ENCODE data around the gene MDFIC.

MDFIC gene

GRCh38 chr7:115033917-115034459 is 112.1 kb downstream of the MDFIC start:
- no peaks in the 10 kb centered on the region for H3K27me3 ChIP-seq (ENCODE audit: low read depth)
- peaks cover 6% of the 10 kb centered on the region for H3K4me1 ChIP-seq
- in situ Hi-C loops (cut with MboI; ENCODE audit: low sequenced_read_pairs), result no loop called here
- H3K36me3 ChIP-seq (replicated peaks), result no peaks in the 10 kb centered on the region
- H3K4me3 ChIP-seq, result no peak overlapping the region
- DNase-seq (ENCODE audit: low spot score in 2 of 2), result no peak
- no peaks in the 10 kb centered on the region for H3K9me3 ChIP-seq

- Histone ChIP-seq H3K4me1 (peaks cover 6% of the 10 kb centered on the region), H3K27me3 (ENCODE audit: low read depth) (no peaks in the 10 kb centered on the region), H3K4me3 (no peak overlapping the region), H3K9me3 (no peaks in the 10 kb centered on the region), H3K36me3 (replicated peaks) (no peaks in the 10 kb centered on the region)
- no peak for DNase-seq (ENCODE audit: low spot score in 2 of 2)
- in situ Hi-C loops (cut with MboI; ENCODE audit: low sequenced_read_pairs), result no loop called here
Observed at GRCh38 chr7:115034515-115034914, 112.6 kb downstream of the MDFIC start.

GRCh38 chr7:115037128-115037802 is 115.4 kb downstream of the MDFIC start:
- Histone ChIP-seq H3K9me3 (no peaks in the 10 kb centered on the region), H3K36me3 (replicated peaks) (no peaks in the 10 kb centered on the region), H3K4me3 (no peak overlapping the region), H3K27me3 (ENCODE audit: low read depth) (0 out of 2 replicates have a peak, but pooled peaks cover 3% of the 10 kb centered on the region), H3K4me1 (peaks cover 6% of the 10 kb centered on the region)
- in situ Hi-C loops (cut with MboI; ENCODE audit: low sequenced_read_pairs), result no loop called here
- DNase-seq (ENCODE audit: low spot score in 2 of 2), result no peak

GRCh38 chr7:115038158-115038557 is 116.3 kb downstream of the MDFIC start:
- H3K4me3 ChIP-seq, result no peak overlapping the region
- in situ Hi-C loops (cut with MboI; ENCODE audit: low sequenced_read_pairs), result no loop called here
- H3K36me3 ChIP-seq (replicated peaks), result no peaks in the 10 kb centered on the region
- DNase-seq (ENCODE audit: low spot score in 2 of 2), result no peak
- 0 out of 2 replicates have a peak, but pooled peaks cover 3% of the 10 kb centered on the region for H3K27me3 ChIP-seq (ENCODE audit: low read depth)
- no peaks in the 10 kb centered on the region for H3K9me3 ChIP-seq
- H3K4me1 ChIP-seq, result peaks cover 6% of the 10 kb centered on the region

GRCh38 chr7:115040057-115040456 is 118.2 kb downstream of the MDFIC start:
- DNase-seq (ENCODE audit: low spot score in 2 of 2), result no peak
- in situ Hi-C loops (cut with MboI; ENCODE audit: low sequenced_read_pairs), result no loop called here
- Histone ChIP-seq H3K27me3 (ENCODE audit: low read depth) (0 out of 2 replicates have a peak, but pooled peaks cover 3% of the 10 kb centered on the region), H3K4me1 (no peaks in the 10 kb centered on the region), H3K9me3 (no peaks in the 10 kb centered on the region), H3K4me3 (no peak overlapping the region), H3K36me3 (replicated peaks) (no peaks in the 10 kb centered on the region)

- no peaks in the 10 kb centered on the region for H3K4me1 ChIP-seq
- H3K4me3 ChIP-seq, result no peak overlapping the region
- 0 out of 2 replicates have a peak, but pooled peaks cover 3% of the 10 kb centered on the region for H3K27me3 ChIP-seq (ENCODE audit: low read depth)
- H3K9me3 ChIP-seq, result no peaks in the 10 kb centered on the region
- no peaks in the 10 kb centered on the region for H3K36me3 ChIP-seq (replicated peaks)
- in situ Hi-C loops (cut with MboI; ENCODE audit: low sequenced_read_pairs), result no loop called here
- DNase-seq (ENCODE audit: low spot score in 2 of 2), result no peak
Observed at GRCh38 chr7:115040495-115040894, 118.6 kb downstream of the MDFIC start.

GRCh38 chr7:115042596-115042995 is 120.7 kb downstream of the MDFIC start:
- H3K36me3 ChIP-seq (replicated peaks), result no peaks in the 10 kb centered on the region
- H3K9me3 ChIP-seq, result no peaks in the 10 kb centered on the region
- DNase-seq (ENCODE audit: low spot score in 2 of 2), result no peak
- no peak overlapping the region for H3K4me3 ChIP-seq
- H3K4me1 ChIP-seq, result peaks cover 3% of the 10 kb centered on the region; the same call in 1 of the 2 replicates
- H3K27me3 ChIP-seq (ENCODE audit: low read depth), result 0 out of 2 replicates have a peak, but pooled peaks cover 3% of the 10 kb centered on the region
- in situ Hi-C loops (cut with MboI; ENCODE audit: low sequenced_read_pairs), result no loop called here

- no peak for DNase-seq (ENCODE audit: low spot score in 2 of 2)
- in situ Hi-C loops (cut with MboI; ENCODE audit: low sequenced_read_pairs), result no loop called here
- Histone ChIP-seq H3K4me1 (peaks cover 3% of the 10 kb centered on the region; the same call in 1 of the 2 replicates), H3K4me3 (no peak overlapping the region), H3K9me3 (no peaks in the 10 kb centered on the region), H3K27me3 (ENCODE audit: low read depth) (0 out of 2 replicates have a peak, but pooled peaks cover 3% of the 10 kb centered on the region), H3K36me3 (replicated peaks) (no peaks in the 10 kb centered on the region)
Observed at GRCh38 chr7:115043605-115044004, 121.7 kb downstream of the MDFIC start.

GRCh38 chr7:115044224-115044623 is 122.3 kb downstream of the MDFIC start:
- no peak for DNase-seq (ENCODE audit: low spot score in 2 of 2)
- Histone ChIP-seq H3K4me3 (no peak overlapping the region), H3K4me1 (peaks cover 3% of the 10 kb centered on the region; the same call in 1 of the 2 replicates), H3K9me3 (no peaks in the 10 kb centered on the region), H3K36me3 (replicated peaks) (no peaks in the 10 kb centered on the region), H3K27me3 (ENCODE audit: low read depth) (0 out of 2 replicates have a peak, but pooled peaks cover 3% of the 10 kb centered on the region)
- in situ Hi-C loops (cut with MboI; ENCODE audit: low sequenced_read_pairs), result no loop called here

GRCh38 chr7:115047958-115048720 is 126.2 kb downstream of the MDFIC start:
- H3K4me3 ChIP-seq, result no peak overlapping the region
- in situ Hi-C loops (cut with MboI; ENCODE audit: low sequenced_read_pairs), result no loop called here
- no peak for DNase-seq (ENCODE audit: low spot score in 2 of 2)
- H3K27me3 ChIP-seq (ENCODE audit: low read depth), result no peaks in the 10 kb centered on the region
- no peaks in the 10 kb centered on the region for H3K9me3 ChIP-seq
- H3K36me3 ChIP-seq (replicated peaks), result no peaks in the 10 kb centered on the region
- peaks cover 3% of the 10 kb centered on the region; the same call in 1 of the 2 replicates for H3K4me1 ChIP-seq

GRCh38 chr7:115052706-115053105 is 130.8 kb downstream of the MDFIC start:
- Histone ChIP-seq H3K4me3 (no peak overlapping the region), H3K9me3 (no peaks in the 10 kb centered on the region), H3K27me3 (ENCODE audit: low read depth) (no peaks in the 10 kb centered on the region), H3K4me1 (no peaks in the 10 kb centered on the region), H3K36me3 (replicated peaks) (no peaks in the 10 kb centered on the region)
- in situ Hi-C loops (cut with MboI; ENCODE audit: low sequenced_read_pairs), result no loop called here
- no peak for DNase-seq (ENCODE audit: low spot score in 2 of 2)

- Histone ChIP-seq H3K4me3 (no peak overlapping the region), H3K27me3 (ENCODE audit: low read depth) (no peaks in the 10 kb centered on the region), H3K4me1 (no peaks in the 10 kb centered on the region), H3K36me3 (replicated peaks) (no peaks in the 10 kb centered on the region), H3K9me3 (no peaks in the 10 kb centered on the region)
- in situ Hi-C loops (cut with MboI; ENCODE audit: low sequenced_read_pairs), result no loop called here
- DNase-seq (ENCODE audit: low spot score in 2 of 2), result no peak
Observed at GRCh38 chr7:115054478-115055065, 132.7 kb downstream of the MDFIC start.

- H3K4me1 ChIP-seq, result no peaks in the 10 kb centered on the region
- no peak overlapping the region for H3K4me3 ChIP-seq
- no peaks in the 10 kb centered on the region for H3K27me3 ChIP-seq (ENCODE audit: low read depth)
- no peak for DNase-seq (ENCODE audit: low spot score in 2 of 2)
- no peaks in the 10 kb centered on the region for H3K36me3 ChIP-seq (replicated peaks)
- H3K9me3 ChIP-seq, result no peaks in the 10 kb centered on the region
- in situ Hi-C loops (cut with MboI; ENCODE audit: low sequenced_read_pairs), result no loop called here
Observed at GRCh38 chr7:115056019-115056418, 134.1 kb downstream of the MDFIC start.

GRCh38 chr7:115058726-115059125 is 136.8 kb downstream of the MDFIC start:
- no peak for DNase-seq (ENCODE audit: low spot score in 2 of 2)
- no peaks in the 10 kb centered on the region for H3K4me1 ChIP-seq
- in situ Hi-C loops (cut with MboI; ENCODE audit: low sequenced_read_pairs), result no loop called here
- no peaks in the 10 kb centered on the region for H3K36me3 ChIP-seq (replicated peaks)
- no peak overlapping the region for H3K4me3 ChIP-seq
- no peaks in the 10 kb centered on the region for H3K27me3 ChIP-seq (ENCODE audit: low read depth)
- no peaks in the 10 kb centered on the region for H3K9me3 ChIP-seq

All from HAP-1 (cell line).